Suprapubic skin (tissue), 4 donors: ENCODE data around the gene GSN. TPM values are rescaled to one million over a fixed set of nuclear protein-coding genes. Genes with fewer than 3 reads are reported as not detected.

Source experiments
- DNase-seq, 2 donors: peaks; one replicate each; pipeline ENCODE4 v3.0.0-alpha.2; 2019; ENCODE audit warnings: low spot score in 2 of 2
- H3K27ac ChIP-seq: fragments of 200-600 bp; sonication (generic); one replicate; pipeline ENCODE4 v1.5.1; 2019
- H3K27me3 ChIP-seq: fragments of 200-600 bp; sonication (generic); one replicate; pipeline ENCODE4 v1.5.1; 2019
- H3K36me3 ChIP-seq: fragments of 200-600 bp; sonication (generic); one replicate; pipeline ENCODE4 v1.5.1; 2019
- H3K4me1 ChIP-seq: fragments of 200-600 bp; sonication (generic); one replicate; pipeline ENCODE4 v1.5.1; 2019
- H3K4me3 ChIP-seq: fragments of 200-600 bp; sonication (generic); one replicate; pipeline ENCODE4 v1.5.1; 2019; ENCODE audit warnings: mild to moderate bottlenecking
- H3K9me3 ChIP-seq: fragments of 200-600 bp; sonication (generic); one replicate; pipeline ENCODE4 v1.5.1; 2019
- EP300 ChIP-seq: sonication (generic); formaldehyde crosslinking; IDR thresholded peaks from one replicate; pipeline ENCODE4 v1.6.1; 2017; ENCODE audit warnings: antibody characterized with exemption
- POLR2A ChIP-seq, 2 donors: fragments of 450-650 bp; IDR thresholded peaks; one replicate each; pipeline ENCODE4 v1.6.1; 2017; ENCODE audit warnings: antibody characterized with exemption in 2 of 2, mild to moderate bottlenecking in 2 of 2, moderate library complexity in 2 of 2
- POLR2AphosphoS5 ChIP-seq, 3 donors: sonication (generic); formaldehyde crosslinking; IDR thresholded peaks; one replicate each; pipeline ENCODE4 v1.6.1; 2017; ENCODE audit warnings: antibody characterized with exemption in 3 of 3
- WGBS: methylation state at CpG from one replicate; pipeline ENCODE4 v1.1.5; 2018; 5-methylcytosine and 5-hydroxymethylcytosine counted together
- total RNA-seq, 4 donors: library from RNA; depleted of rRNA; stranded (reverse); fragments of >200 nt; gene quantifications; one replicate each; pipeline ENCODE4 v1.1.0, GENCODE V29; 2016
- TF ChIP-seq, protein P1 (sequence below), 2 donors: fragments of 200-600 bp in 1 of 2; fragments of 450-650 bp in 1 of 2; sonication (generic) in 1 of 2; IDR thresholded peaks; one replicate each; pipeline ENCODE4 v1.5.1; 2016 to 2019; ENCODE audit warnings: antibody characterized with exemption in 2 of 2, mild to moderate bottlenecking in 1 of 2, moderate library complexity in 1 of 2

The GSN gene
- total RNA-seq, 4 donors from 2014 or later: 681 to 944 (median 771) TPM

DNA sequence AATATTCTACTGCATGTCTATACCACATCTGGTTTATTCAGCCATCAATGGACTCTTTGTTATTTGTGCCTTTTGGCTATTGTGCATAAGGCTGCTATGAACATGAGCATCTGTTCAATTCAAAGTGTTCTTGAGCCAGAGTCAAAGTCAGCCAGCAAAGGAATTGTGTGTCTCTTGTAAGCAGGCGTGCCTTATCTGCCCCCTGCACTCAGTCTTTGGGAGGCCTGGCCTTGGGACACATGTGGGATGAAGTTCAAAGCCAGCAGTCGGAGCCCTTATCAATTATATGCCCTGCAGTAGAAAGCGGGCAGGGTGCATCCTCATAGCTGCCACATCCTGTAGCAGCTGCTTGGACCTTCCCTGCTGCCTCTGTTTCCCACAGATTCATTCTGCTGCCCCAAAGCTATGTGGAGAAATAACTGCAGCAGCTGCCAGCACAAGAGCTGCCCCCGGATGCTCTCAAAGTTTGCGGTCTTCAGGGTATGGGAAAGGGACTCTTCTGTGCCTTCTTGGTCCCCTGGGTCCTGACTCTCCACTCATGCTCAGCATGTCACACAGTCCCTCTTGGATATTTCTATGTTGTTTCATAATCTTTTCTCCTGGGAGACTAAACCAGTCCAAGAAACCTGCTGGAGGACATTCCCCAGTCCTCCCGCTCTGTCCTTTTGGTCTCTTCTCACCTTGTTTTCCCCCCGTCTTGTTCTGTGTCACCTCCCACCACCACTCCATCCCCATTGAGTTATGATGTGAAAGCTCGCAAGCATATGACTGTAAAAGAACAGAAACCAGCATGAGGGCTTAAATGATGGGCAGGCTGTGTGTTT is 66.2 kb downstream of the GSN start:
- Histone ChIP-seq H3K4me1 (peaks cover 30% of the 10 kb centered on the region), H3K4me3 (no peak overlapping the region), H3K27me3 (no peaks in the 10 kb centered on the region), H3K9me3 (no peaks in the 10 kb centered on the region), H3K36me3 (peaks cover 69% of the 10 kb centered on the region), H3K27ac (peak overlapping the region; percentile 80)
- no peak for DNase-seq
- WGBS: 67% methylated on average over 8 of the region's 8 CpGs
- peak in 1 of 3 donors; percentile 32 for TF ChIP-seq POLR2AphosphoS5 (IDR thresholded peaks at IDR 0.05)
- TF ChIP-seq, protein P1, sequence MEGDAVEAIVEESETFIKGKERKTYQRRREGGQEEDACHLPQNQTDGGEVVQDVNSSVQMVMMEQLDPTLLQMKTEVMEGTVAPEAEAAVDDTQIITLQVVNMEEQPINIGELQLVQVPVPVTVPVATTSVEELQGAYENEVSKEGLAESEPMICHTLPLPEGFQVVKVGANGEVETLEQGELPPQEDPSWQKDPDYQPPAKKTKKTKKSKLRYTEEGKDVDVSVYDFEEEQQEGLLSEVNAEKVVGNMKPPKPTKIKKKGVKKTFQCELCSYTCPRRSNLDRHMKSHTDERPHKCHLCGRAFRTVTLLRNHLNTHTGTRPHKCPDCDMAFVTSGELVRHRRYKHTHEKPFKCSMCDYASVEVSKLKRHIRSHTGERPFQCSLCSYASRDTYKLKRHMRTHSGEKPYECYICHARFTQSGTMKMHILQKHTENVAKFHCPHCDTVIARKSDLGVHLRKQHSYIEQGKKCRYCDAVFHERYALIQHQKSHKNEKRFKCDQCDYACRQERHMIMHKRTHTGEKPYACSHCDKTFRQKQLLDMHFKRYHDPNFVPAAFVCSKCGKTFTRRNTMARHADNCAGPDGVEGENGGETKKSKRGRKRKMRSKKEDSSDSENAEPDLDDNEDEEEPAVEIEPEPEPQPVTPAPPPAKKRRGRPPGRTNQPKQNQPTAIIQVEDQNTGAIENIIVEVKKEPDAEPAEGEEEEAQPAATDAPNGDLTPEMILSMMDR (IDR thresholded peaks at IDR 0.05): no peak

GRCh38 chr9:121336665-121337064 is 68.7 kb downstream of the GSN start:
- Histone ChIP-seq H3K36me3 (peaks cover 68% of the 10 kb centered on the region), H3K9me3 (no peaks in the 10 kb centered on the region), H3K4me3 (no peak overlapping the region), H3K27ac (no peak overlapping the region), H3K27me3 (no peaks in the 10 kb centered on the region), H3K4me1 (peaks cover 27% of the 10 kb centered on the region)
- 76% methylated on average over 4 of the region's 4 CpGs for WGBS
- no peak for DNase-seq
- TF ChIP-seq POLR2A (IDR thresholded peaks at IDR 0.05) (no peak), EP300 (no peak)

DNA sequence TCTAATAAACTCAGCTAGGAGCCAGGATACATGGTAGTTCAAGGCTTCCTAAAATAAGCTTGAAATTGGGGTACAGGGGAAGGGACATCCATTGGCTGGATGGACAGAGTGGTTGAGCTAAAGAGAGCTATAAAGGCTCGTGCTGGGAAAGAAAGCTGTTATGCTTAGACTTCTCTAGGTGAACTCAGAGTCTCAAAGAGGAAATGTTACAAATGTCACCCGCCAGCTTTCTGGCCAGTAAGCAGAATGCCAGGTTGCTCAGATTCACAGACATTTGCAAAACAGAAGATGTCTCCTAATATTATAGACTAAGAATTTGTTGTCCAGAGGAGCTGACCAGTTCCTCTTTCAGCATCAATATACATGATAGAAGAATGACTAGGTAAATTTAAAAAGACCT is 71.5 kb downstream of the GSN start:
- WGBS: 77% methylated on average over 2 of the region's 2 CpGs
- DNase-seq: no peak

GRCh38 chr9:121340676-121341392 is 72.9 kb downstream of the GSN start:
- no peak for DNase-seq
- H3K27me3 ChIP-seq: no peaks in the 10 kb centered on the region
- H3K9me3 ChIP-seq: no peaks in the 10 kb centered on the region
- H3K36me3 ChIP-seq: peaks cover 66% of the 10 kb centered on the region
- 93% methylated on average over 6 of the region's 6 CpGs for WGBS
- no peak for TF ChIP-seq POLR2AphosphoS5 (IDR thresholded peaks at IDR 0.05)
- no peak for TF ChIP-seq EP300
- TF ChIP-seq POLR2A (IDR thresholded peaks at IDR 0.05): no peak
- TF ChIP-seq, protein P1 (IDR thresholded peaks at IDR 0.05): no peak
- no peak overlapping the region for H3K27ac ChIP-seq
- H3K4me1 ChIP-seq: peaks cover 21% of the 10 kb centered on the region
- H3K4me3 ChIP-seq: no peak overlapping the region

More for the DNA sequence above, 71.5 kb downstream of the GSN start:
- H3K9me3 ChIP-seq: no peaks in the 10 kb centered on the region
- H3K4me1 ChIP-seq: peaks cover 27% of the 10 kb centered on the region
- H3K4me3 ChIP-seq: no peak overlapping the region
- H3K27ac ChIP-seq: no peak overlapping the region
- peaks cover 57% of the 10 kb centered on the region for H3K36me3 ChIP-seq
- H3K27me3 ChIP-seq: no peaks in the 10 kb centered on the region
- TF ChIP-seq POLR2AphosphoS5 (IDR thresholded peaks at IDR 0.05): no peak
- no peak for TF ChIP-seq POLR2A (IDR thresholded peaks at IDR 0.05)
- TF ChIP-seq EP300: no peak
- TF ChIP-seq, protein P1 (IDR thresholded peaks at IDR 0.05): no peak

DNA sequence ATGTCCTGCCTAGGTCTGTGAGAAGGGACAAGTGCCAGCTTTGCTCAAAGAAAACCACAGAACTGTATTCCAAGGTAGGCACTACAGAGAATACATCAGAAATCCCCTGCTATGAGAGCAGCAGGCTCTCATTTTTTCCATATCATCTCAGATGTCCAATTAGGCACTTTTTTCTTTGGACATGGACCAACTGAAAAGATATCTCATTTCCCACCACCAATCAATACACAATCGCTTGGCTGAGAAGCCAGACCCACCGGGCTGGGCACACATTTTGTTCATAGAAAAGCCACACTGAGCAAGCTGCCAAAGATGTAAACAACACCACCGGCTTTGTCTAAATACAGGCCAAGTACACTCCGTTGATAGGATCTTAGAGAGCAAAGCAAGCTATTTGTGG is 76.2 kb downstream of the GSN start:
- H3K27me3 ChIP-seq: no peaks in the 10 kb centered on the region
- H3K9me3 ChIP-seq: no peaks in the 10 kb centered on the region
- no peak for DNase-seq
- 43% methylated on average over 4 of the region's 4 CpGs for WGBS
- TF ChIP-seq POLR2A (IDR thresholded peaks at IDR 0.05) (no peak), POLR2AphosphoS5 (IDR thresholded peaks at IDR 0.05) (no peak), EP300 (no peak)
- TF ChIP-seq, protein P1 (IDR thresholded peaks at IDR 0.05): no peak
- peaks cover 85% of the 10 kb centered on the region for H3K36me3 ChIP-seq
- H3K4me1 ChIP-seq: peaks cover 19% of the 10 kb centered on the region
- no peak overlapping the region for H3K4me3 ChIP-seq
- no peak overlapping the region for H3K27ac ChIP-seq
